Erythroblast (primary cell): Measurements from ENCODE around the gene PDCD5.

Experiments used
- GATA1 ChIP-seq: IDR thresholded peaks from 2 replicates; pipeline ENCODE4 v1.6.1; 2011; ENCODE audit warnings: low read depth, mild to moderate bottlenecking, control low read depth, low read length, moderate library complexity
- POLR2A ChIP-seq: IDR thresholded peaks from 2 replicates; pipeline ENCODE4 v1.6.1; 2011; ENCODE audit warnings: mild to moderate bottlenecking, low read length

- TF ChIP-seq POLR2A: no peak
- no peak for TF ChIP-seq GATA1
Measured at GRCh38 chr19:32580353-32580900, 563 bp upstream of the PDCD5 start.
